ENCODE results near the gene SND1. TPM values are rescaled to one million over a fixed set of nuclear protein-coding genes. Genes with fewer than 3 reads are reported as not detected.
A peak's percentile ranks its signal among the peaks of the same experiment; 100 is the strongest.

Gene SND1
- total and polyA plus RNA-seq, 10 of the 15 experiments (the other 5 are each of a cell fraction or from before 2014, with no cell fraction given) = 52.4 to 270 (median 146) TPM

- peak; percentile 31; the same call in 1 of the 2 replicates for TF ChIP-seq RELB (IDR thresholded peaks at IDR 0.05; ENCODE audit: low read depth)
- TF ChIP-seq TCF3 (IDR thresholded peaks at IDR 0.05; ENCODE audit: borderline replicate concordance, insufficient read depth, low read depth, low read length) = no peak
- no peak for TF ChIP-seq MTA3 (IDR thresholded peaks at IDR 0.05; ENCODE audit: borderline replicate concordance, low read length)
- TF ChIP-seq MLLT1 (IDR thresholded peaks at IDR 0.05) = 0 out of 2 replicates have a peak, but pooled peaks have one; percentile 49
- peak; percentile 52 for TF ChIP-seq KLF5 (IDR thresholded peaks at IDR 0.05; ENCODE audit: partially characterized antibody)
- peak; percentile 86; the same call in 1 of the 2 replicates for TF ChIP-seq CBX5 (IDR thresholded peaks at IDR 0.05; ENCODE audit: low read depth)
- 0 out of 2 replicates have a peak, but pooled peaks have one; percentile 10 for TF ChIP-seq ATF7 (IDR thresholded peaks at IDR 0.05; ENCODE audit: low read depth)
- TF ChIP-seq DPF2 (IDR thresholded peaks at IDR 0.05) = 0 out of 2 replicates have a peak, but pooled peaks have one; percentile 15
Observed at GRCh38 chr7:127870231-127870907, 218.4 kb downstream of the SND1 start (continued).

- 93% methylated on average over 3 of the region's 3 CpGs for WGBS (ENCODE audit: insufficient coverage, insufficient replicate concordance, low lambda C conversion rate, missing lambda C conversion rate)
Observed at GRCh38 chr7:127871226-127871625, 219.2 kb downstream of the SND1 start.

More at GRCh38 chr7:127871226-127871625, 219.2 kb downstream of the SND1 start:
- intact Hi-C loops (cut with micrococcal nuclease; ENCODE audit: unreplicated experiment) = no loop called here
- in situ Hi-C loops (cut with MboI) = no loop called here
- SMC1A ChIA-PET (ENCODE audit: uncharacterized antibody, unreplicated experiment) = interaction anchor here (0.8 to 1.7 kb wide), 8 partner anchors 12 to 111 kb away, joined by 3 to 6 read pairs (median 4); no protein-coding TSS in a partner anchor
- no TSS peak for BruUV-seq (replicated peaks)
- no peak for ATAC-seq
- POLR2A ChIA-PET = no interaction called here
- no peak overlapping the region for H3K4me2 ChIP-seq (ENCODE audit: control insufficient read depth, insufficient read depth)
- no peak overlapping the region for H3K4me3 ChIP-seq
- no peaks in the 10 kb centered on the region; the same call in 1 of the 3 replicates for H3K9me3 ChIP-seq (replicated peaks; ENCODE audit: control insufficient read depth, insufficient read depth, low read length)
- no peak overlapping the region for H2AFZ ChIP-seq (ENCODE audit: control insufficient read depth, low read depth, low read length)
- peaks cover 9% of the 10 kb centered on the region for H3K79me2 ChIP-seq (ENCODE audit: control insufficient read depth, insufficient read depth, low read length)
- H3K36me3 ChIP-seq (ENCODE audit: control insufficient read depth in 2 of 2, insufficient read depth in 2 of 2, low read length in 1 of 2) = peaks cover 0 to 4% of the 10 kb centered on the region in 2 experiments; a peak in 2 of 4 replicates
- H3K4me1 ChIP-seq (ENCODE audit: control insufficient read depth, insufficient read depth, low read length) = peaks cover 7% of the 10 kb centered on the region; the same call in 1 of the 2 replicates
- H3K27ac ChIP-seq (ENCODE audit: control insufficient read depth, insufficient read depth) = no peak overlapping the region
- CTCF ChIA-PET = no interaction called here
- H4K20me1 ChIP-seq (ENCODE audit: control insufficient read depth, insufficient read depth) = no peaks in the 10 kb centered on the region
- no peak for DNase-seq (ENCODE audit: low read depth, low spot score)
- H3K9ac ChIP-seq (ENCODE audit: control insufficient read depth, insufficient read depth, low read length) = no peak overlapping the region
- TF ChIP-seq ATF7 (IDR thresholded peaks at IDR 0.05; ENCODE audit: low read depth) (no peak), TCF12 (IDR thresholded peaks at IDR 0.05; ENCODE audit: low read depth, low read length) (no peak), PAX8 (IDR thresholded peaks at IDR 0.05) (no peak), JUNB (IDR thresholded peaks at IDR 0.05) (no peak), FOXM1 (IDR thresholded peaks at IDR 0.05; ENCODE audit: low read depth, low read length) (no peak), TCF3 (IDR thresholded peaks at IDR 0.05; ENCODE audit: borderline replicate concordance, insufficient read depth, low read depth, low read length) (no peak), RCOR1 (conservative IDR thresholded peaks at IDR 0.05; ENCODE audit: low read depth, low read length) (no peak)
- no peak for FAIRE-seq
- RAD21 ChIA-PET (ENCODE audit: unreplicated experiment) = interaction anchor here (0.8 to 0.9 kb wide), 2 partner anchors 10 to 79 kb away, joined by 3 read pairs; no protein-coding TSS in a partner anchor
- H3K27me3 ChIP-seq (replicated peaks in 1 of 2; ENCODE audit: control insufficient read depth in 2 of 2, insufficient read depth in 2 of 2, low read length in 1 of 2) = no peaks in the 10 kb centered on the region

Measured in GM12878 (cell line).